H7 (cell line): ENCODE results near the gene MDM2. TPM values are rescaled to one million over a fixed set of nuclear protein-coding genes. Genes with fewer than 3 reads are reported as not detected.
"Not testable (repeated sequence)": the region's sequence is repeated elsewhere in the genome, so short reads cannot be mapped to it uniquely, and the experiment has no call there.

Source experiments
- DNase-seq: peaks from one replicate; pipeline ENCODE4 v3.0.0; 2012
- H3K27me3 ChIP-seq: 2 replicates; pipeline ENCODE4 v1.6.0; 2011; ENCODE audit warnings: mild to moderate bottlenecking, low read length; ENCODE audit not compliant: control insufficient read depth, insufficient read depth
- H3K36me3 ChIP-seq: replicated peaks from 2 replicates; pipeline ENCODE4 v1.5.1; 2011; ENCODE audit warnings: low read length; ENCODE audit not compliant: control insufficient read depth, insufficient read depth
- H3K4me3 ChIP-seq: 2 replicates; pipeline ENCODE4 v1.5.1; 2011; ENCODE audit warnings: low read depth, mild to moderate bottlenecking, control low read depth, low read length, moderate library complexity; ENCODE audit not compliant: insufficient read depth
- total RNA-seq: library from RNA; depleted of rRNA; stranded (reverse); fragments of >200 nt; shearing (Covaris generic); gene quantifications from 2 replicates; pipeline ENCODE4 v1.2.3, GENCODE V29; 2014

MDM2 gene
- total RNA-seq, 1 experiment from 2014 or later, result 40.6 TPM

GRCh38 chr12:68792952-68793351 is 15.0 kb upstream of the MDM2 start:
- no peak overlapping the region for H3K4me3 ChIP-seq
- H3K27me3 ChIP-seq, result no peaks in the 10 kb centered on the region
- DNase-seq, result peak; percentile 77
- H3K36me3 ChIP-seq, result no peaks in the 10 kb centered on the region

GRCh38 chr12:68793436-68793835 is 14.5 kb upstream of the MDM2 start:
- H3K4me3 ChIP-seq, result no peak overlapping the region
- no peaks in the 10 kb centered on the region for H3K27me3 ChIP-seq
- no peak for DNase-seq
- no peaks in the 10 kb centered on the region for H3K36me3 ChIP-seq

DNA sequence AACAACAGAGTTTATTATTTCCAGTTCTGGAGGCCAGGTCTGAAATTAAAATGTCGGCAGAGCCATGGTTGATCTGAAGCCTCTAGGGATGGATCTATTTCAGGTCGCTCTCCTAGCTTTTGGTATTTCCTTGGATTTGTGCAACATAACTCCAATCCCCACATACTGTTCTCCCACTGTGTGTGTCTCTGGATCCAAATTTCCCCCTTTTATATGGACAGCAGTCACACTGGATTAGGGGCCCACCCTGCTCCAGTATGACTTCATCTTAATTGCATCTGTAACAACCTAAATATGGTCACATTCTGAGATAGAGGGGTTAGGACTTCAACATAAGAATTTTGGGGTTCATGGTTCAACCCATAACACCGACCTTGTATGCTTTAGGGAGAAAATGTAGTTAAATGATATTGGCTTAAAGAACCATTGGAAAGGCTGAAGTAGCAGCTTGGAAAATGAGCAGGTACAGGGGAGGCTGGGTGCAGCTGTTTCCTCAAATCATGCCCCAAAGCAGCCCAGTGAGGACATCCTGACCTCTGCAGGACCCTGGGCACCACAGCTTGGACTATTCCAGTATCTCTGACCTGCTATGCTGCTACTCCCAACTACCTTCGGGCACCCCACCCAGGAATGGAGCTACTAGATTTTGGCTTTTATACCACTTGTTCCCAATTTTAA is 13.9 kb upstream of the MDM2 start:
- no peak for DNase-seq
- Histone ChIP-seq H3K27me3 (no peaks in the 10 kb centered on the region), H3K4me3 (no peak overlapping the region), H3K36me3 (no peaks in the 10 kb centered on the region)

DNA sequence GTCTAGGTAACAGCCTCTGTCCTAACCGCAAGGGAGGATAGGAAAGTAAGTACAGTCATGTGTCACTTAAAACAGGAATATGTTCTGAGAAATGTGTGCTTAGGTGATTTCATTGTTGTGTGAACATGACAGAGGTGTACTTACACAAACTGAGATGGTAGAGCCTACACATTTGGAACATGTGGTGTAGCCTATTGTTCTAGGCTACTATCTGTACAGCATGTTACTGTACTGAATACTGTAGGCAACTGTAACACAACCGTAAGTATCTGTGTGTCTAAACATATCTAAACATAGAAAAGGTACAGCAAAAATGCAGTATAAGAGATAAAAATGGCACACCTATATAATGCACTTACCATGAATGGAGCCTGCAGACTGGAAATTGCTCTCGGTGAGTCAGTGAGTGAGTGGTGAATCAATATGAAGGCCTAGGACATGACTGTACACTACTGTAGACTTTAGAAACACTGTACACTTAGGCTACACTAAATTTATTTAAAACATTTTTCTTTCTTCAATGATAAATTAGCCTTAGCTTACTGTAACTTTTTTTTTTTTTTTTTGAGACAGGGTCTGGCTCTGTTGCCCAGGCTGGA is 13.2 kb upstream of the MDM2 start:
- no peaks in the 10 kb centered on the region for H3K27me3 ChIP-seq
- DNase-seq, result no peak
- H3K4me3 ChIP-seq, result no peak overlapping the region
- no peaks in the 10 kb centered on the region for H3K36me3 ChIP-seq

GRCh38 chr12:68796399-68796798 is 11.6 kb upstream of the MDM2 start:
- Histone ChIP-seq H3K36me3 (no peaks in the 10 kb centered on the region), H3K27me3 (no peaks in the 10 kb centered on the region), H3K4me3 (no peak overlapping the region)
- DNase-seq, result no peak

DNA sequence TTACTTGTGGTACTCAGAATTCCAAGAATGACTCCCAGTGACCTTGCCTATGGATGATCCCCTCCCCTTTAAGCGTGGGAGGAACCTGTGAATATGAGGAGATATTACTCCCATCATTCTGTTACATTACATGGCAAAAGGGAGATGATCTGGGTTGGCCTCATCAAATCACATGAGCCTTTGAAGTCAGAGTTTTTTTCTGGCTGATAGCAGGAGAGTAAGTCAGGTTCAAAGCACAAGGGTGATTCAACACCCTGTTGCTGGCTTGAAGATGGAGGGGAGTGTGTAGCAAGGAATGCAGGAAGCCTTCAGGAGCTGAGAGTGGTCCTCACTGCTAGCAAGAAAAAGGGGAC is 9.1 kb upstream of the MDM2 start:
- Histone ChIP-seq H3K4me3 (no peak overlapping the region), H3K27me3 (no peaks in the 10 kb centered on the region), H3K36me3 (no peaks in the 10 kb centered on the region)
- DNase-seq, result no peak

DNA sequence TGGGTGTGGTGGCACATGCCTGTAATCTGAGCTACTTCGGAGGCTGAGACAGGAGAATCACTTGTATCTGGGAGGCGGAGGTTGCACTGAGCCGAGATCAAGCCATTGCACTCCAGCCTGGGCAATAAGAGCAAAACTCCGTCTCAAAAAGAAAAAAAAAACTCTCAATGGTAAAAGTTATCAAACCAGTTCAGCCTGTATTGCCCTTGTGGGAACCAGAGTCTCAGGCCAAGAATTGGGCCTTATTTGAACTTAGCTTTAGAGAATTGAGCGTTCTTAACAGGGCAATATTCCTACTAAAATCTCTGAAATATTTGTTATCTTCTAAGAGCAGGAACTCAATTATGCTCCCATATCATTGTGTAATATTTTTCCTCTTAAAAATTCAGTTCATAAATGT is 7.7 kb upstream of the MDM2 start:
- H3K4me3 ChIP-seq, result no peak overlapping the region
- DNase-seq, result no peak
- H3K27me3 ChIP-seq, result no peaks in the 10 kb centered on the region
- no peaks in the 10 kb centered on the region for H3K36me3 ChIP-seq

- H3K27me3 ChIP-seq, DNase-seq, H3K36me3 ChIP-seq, H3K4me3 ChIP-seq: not testable (repeated sequence)
These were observed 6.9 kb upstream of the MDM2 start for GRCh38 chr12:68801124-68801523.

- not testable (repeated sequence) for H3K27me3 ChIP-seq, H3K4me3 ChIP-seq, H3K36me3 ChIP-seq, DNase-seq
These were observed 5.6 kb upstream of the MDM2 start for GRCh38 chr12:68802372-68802745.

GRCh38 chr12:68802911-68803651 is 4.9 kb upstream of the MDM2 start:
- H3K36me3 ChIP-seq, H3K4me3 ChIP-seq, DNase-seq: not testable (repeated sequence)

GRCh38 chr12:68803948-68804656 is 3.9 kb upstream of the MDM2 start:
- H3K36me3 ChIP-seq, result no peaks in the 10 kb centered on the region
- no peak overlapping the region for H3K4me3 ChIP-seq
- DNase-seq, result no peak
- H3K27me3 ChIP-seq, result no peaks in the 10 kb centered on the region

More at GRCh38 chr12:68802911-68803651, 4.9 kb upstream of the MDM2 start:
- not testable (repeated sequence) for H3K27me3 ChIP-seq

GRCh38 chr12:68804657-68805591 is 3.1 kb upstream of the MDM2 start:
- Histone ChIP-seq H3K27me3 (no peaks in the 10 kb centered on the region), H3K4me3 (peak overlapping the region; percentile 43), H3K36me3 (no peaks in the 10 kb centered on the region; the same call in 1 of the 2 replicates)
- DNase-seq, result peak; percentile 54

- DNase-seq, result no peak
- no peaks in the 10 kb centered on the region; the same call in 1 of the 2 replicates for H3K36me3 ChIP-seq
- H3K27me3 ChIP-seq, result no peaks in the 10 kb centered on the region
- H3K4me3 ChIP-seq, result peak overlapping the region; percentile 43
These were observed 2.3 kb upstream of the MDM2 start for GRCh38 chr12:68805592-68806120.
